Spleen (tissue), 7 donors: ENCODE results near the gene CCDC138.
"Not testable (repeated sequence)": the region's sequence is repeated elsewhere in the genome, so short reads cannot be mapped to it uniquely, and the experiment has no call there.

ENCODE experiments used
- CTCF ChIP-seq, 11 experiments: fragments of 200-600 bp in 7 of 11; fragments of 450-650 bp in 4 of 11; sonication (generic) in 4 of 11; IDR thresholded peaks in 8 of 11; conservative IDR thresholded peaks in 3 of 11; 1 replicate in 7 of 11; 2 replicates in 4 of 11; pipeline versions ENCODE4 v1.4.0 to v1.8.0; 2016 to 2021; ENCODE audit warnings: antibody characterized with exemption in 11 of 11, inconsistent platforms in 4 of 11, mild to moderate bottlenecking in 1 of 11
- POLR2A ChIP-seq, 3 donors: fragments of 450-650 bp; IDR thresholded peaks; one replicate each; pipeline ENCODE4 v1.5.1; 2017; ENCODE audit warnings: antibody characterized with exemption in 3 of 3, mild to moderate bottlenecking in 1 of 3
- POLR2AphosphoS5 ChIP-seq, 3 donors: sonication (generic); formaldehyde crosslinking; IDR thresholded peaks; one replicate each; pipeline ENCODE4 v1.5.1; 2017; ENCODE audit warnings: antibody characterized with exemption in 3 of 3
- donor health status: DM: no; HTN: no; CAD: no; lungs with moderate emphysema.
- donor health status: DM: no; HTN: no; CAD: no.
- donor health status: DM: no; HTN: no; CAD: no.

- TF ChIP-seq CTCF (IDR thresholded peaks at IDR 0.05 in 8 of 11, conservative IDR thresholded peaks at IDR 0.05 in 3 of 11); POLR2AphosphoS5 (IDR thresholded peaks at IDR 0.05); POLR2A (IDR thresholded peaks at IDR 0.05): not testable (repeated sequence)
Measured at GRCh38 chr2:108766671-108767070, 19.9 kb upstream of the CCDC138 start.
